ENCODE measurements around the gene IDI1.

DNA sequence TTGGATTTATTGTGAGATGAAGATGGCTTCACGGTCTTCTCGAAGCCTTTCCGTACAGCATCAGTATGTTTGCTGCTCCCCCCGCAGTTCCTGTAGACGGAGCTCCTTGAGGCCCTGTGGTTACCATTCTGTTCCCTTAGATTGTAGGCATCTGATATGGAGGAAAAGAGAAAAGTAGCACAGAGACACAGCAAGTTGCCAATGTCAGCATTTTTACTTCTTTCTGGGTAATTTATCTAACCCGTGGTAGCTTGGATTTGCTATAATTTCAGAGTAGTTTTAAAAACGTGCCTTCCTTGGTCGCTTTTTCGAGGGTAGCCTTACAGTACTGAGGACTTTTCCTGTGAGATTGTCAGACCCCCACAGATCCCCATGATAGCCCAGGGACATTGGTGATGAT is 44.8 kb upstream of the IDI1 start:
- no peak for TF ChIP-seq CTCF (IDR thresholded peaks at IDR 0.05)
- TF ChIP-seq NRF1 (IDR thresholded peaks at IDR 0.05; ENCODE audit: low read depth, low read length), result no peak
- TF ChIP-seq CHD2 (IDR thresholded peaks at IDR 0.05; ENCODE audit: low read length, partially characterized antibody), result no peak
- TF ChIP-seq GATA2 (CRISPR knock-in tag; IDR thresholded peaks at IDR 0.05), result no peak
- no peak for TF ChIP-seq POLR2AphosphoS5 (IDR thresholded peaks at IDR 0.05; ENCODE audit: low read depth, low read length)
- TF ChIP-seq, protein P1, sequence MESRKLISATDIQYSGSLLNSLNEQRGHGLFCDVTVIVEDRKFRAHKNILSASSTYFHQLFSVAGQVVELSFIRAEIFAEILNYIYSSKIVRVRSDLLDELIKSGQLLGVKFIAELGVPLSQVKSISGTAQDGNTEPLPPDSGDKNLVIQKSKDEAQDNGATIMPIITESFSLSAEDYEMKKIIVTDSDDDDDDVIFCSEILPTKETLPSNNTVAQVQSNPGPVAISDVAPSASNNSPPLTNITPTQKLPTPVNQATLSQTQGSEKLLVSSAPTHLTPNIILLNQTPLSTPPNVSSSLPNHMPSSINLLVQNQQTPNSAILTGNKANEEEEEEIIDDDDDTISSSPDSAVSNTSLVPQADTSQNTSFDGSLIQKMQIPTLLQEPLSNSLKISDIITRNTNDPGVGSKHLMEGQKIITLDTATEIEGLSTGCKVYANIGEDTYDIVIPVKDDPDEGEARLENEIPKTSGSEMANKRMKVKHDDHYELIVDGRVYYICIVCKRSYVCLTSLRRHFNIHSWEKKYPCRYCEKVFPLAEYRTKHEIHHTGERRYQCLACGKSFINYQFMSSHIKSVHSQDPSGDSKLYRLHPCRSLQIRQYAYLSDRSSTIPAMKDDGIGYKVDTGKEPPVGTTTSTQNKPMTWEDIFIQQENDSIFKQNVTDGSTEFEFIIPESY (IDR thresholded peaks at IDR 0.05; ENCODE audit: borderline replicate concordance, low read depth), result no peak
- TF ChIP-seq YY1 (IDR thresholded peaks at IDR 0.05; ENCODE audit: low read depth), result no peak
- TF ChIP-seq RXRA (IDR thresholded peaks at IDR 0.05; ENCODE audit: borderline replicate concordance, low read depth), result no peak
- TF ChIP-seq EZH2phosphoT487 (IDR thresholded peaks at IDR 0.05; ENCODE audit: borderline replicate concordance, low read depth), result no peak
